Measurements from ENCODE around the gene TRAPPC12. TPM values are rescaled to one million over a fixed set of nuclear protein-coding genes. Genes with fewer than 3 reads are reported as not detected.
A peak's percentile ranks its signal among the peaks of the same experiment; 100 is the strongest.
"Not testable (repeated sequence)": the region's sequence is repeated elsewhere in the genome, so short reads cannot be mapped to it uniquely, and the experiment has no call there.

Gene TRAPPC12
- total and polyA plus RNA-seq, 12 donors: 71.9 to 256 (median 89.6) TPM

- ATAC-seq (no peak), DNase-seq (no peak)
- Histone ChIP-seq H3K27me3 (no peaks in the 10 kb centered on the region), H3K27ac (no peak overlapping the region), H3K36me3 (peaks cover 0 to 77% (median 12%) of the 10 kb centered on the region in 9 donors), H3K4me3 (no peak overlapping the region), H3K4me1 (peaks cover 0 to 41% (median 8%) of the 10 kb centered on the region in 9 donors), H3K9me3 (peaks cover 0 to 3% (median 0%) of the 10 kb centered on the region in 11 donors)
- 96 to 97% methylated on average over 10 of the region's 10 CpGs for WGBS, 2 donors
- intact Hi-C loops (cut with DNase I): no loop called here
- no peak for TF ChIP-seq CTCF (IDR thresholded peaks at IDR 0.05)
Measured at GRCh38 chr2:3446381-3446780, 66.9 kb downstream of the TRAPPC12 start.

- peaks cover 0 to 84% (median 12%) of the 10 kb centered on the region in 9 donors for H3K36me3 ChIP-seq
- H3K4me3 ChIP-seq; ATAC-seq; intact Hi-C loops (cut with DNase I); H3K9me3 ChIP-seq; H3K27me3 ChIP-seq; DNase-seq: not testable (repeated sequence)
- peak overlapping the region in 4 of 10 donors; percentile 17 to 80 (median 46) for H3K27ac ChIP-seq
- WGBS, 2 donors: 85% methylated on average over 6 of the region's 6 CpGs
- peaks cover 0 to 49% (median 8%) of the 10 kb centered on the region in 9 donors for H3K4me1 ChIP-seq
Measured at GRCh38 chr2:3447186-3447585, 67.7 kb downstream of the TRAPPC12 start.

GRCh38 chr2:3447789-3448317 is 68.4 kb downstream of the TRAPPC12 start:
- Histone ChIP-seq H3K4me3 (no peak overlapping the region), H3K4me1 (peaks cover 0 to 56% (median 11%) of the 10 kb centered on the region in 9 donors), H3K27ac (peak overlapping the region in 4 of 10 donors; percentile 64 to 80 (median 70)), H3K9me3 (peaks cover 0 to 3% (median 0%) of the 10 kb centered on the region in 11 donors), H3K36me3 (peaks cover 0 to 88% (median 12%) of the 10 kb centered on the region in 9 donors), H3K27me3 (no peaks in the 10 kb centered on the region)
- ATAC-seq (peak; percentile 18 to 63 (median 38)), DNase-seq (no peak)
- intact Hi-C loops (cut with DNase I): no loop called here
- whole genome bisulfite sequencing, 2 donors: 57 to 64% methylated on average over 9 of the region's 9 CpGs
- TF ChIP-seq CTCF (IDR thresholded peaks at IDR 0.05): no peak

GRCh38 chr2:3448441-3448911 is 69.0 kb downstream of the TRAPPC12 start:
- 66 to 77% methylated on average over 35 of the region's 35 CpGs for WGBS, 2 donors
- peaks cover 0 to 62% (median 11%) of the 10 kb centered on the region in 9 donors for H3K4me1 ChIP-seq

GRCh38 chr2:3449086-3449485 is 69.6 kb downstream of the TRAPPC12 start:
- WGBS, 2 donors: 79 to 82% methylated on average over 13 of the region's 13 CpGs
- Histone ChIP-seq H3K27ac (peak overlapping the region in 2 of 10 donors; percentile 74 to 80), H3K4me3 (no peak overlapping the region), H3K9me3 (peaks cover 0 to 3% (median 0%) of the 10 kb centered on the region in 11 donors), H3K4me1 (peaks cover 0 to 68% (median 11%) of the 10 kb centered on the region in 9 donors), H3K27me3 (no peaks in the 10 kb centered on the region), H3K36me3 (peaks cover 0 to 92% (median 10%) of the 10 kb centered on the region in 9 donors)
- TF ChIP-seq CTCF (IDR thresholded peaks at IDR 0.05): no peak
- no peak for ATAC-seq
- intact Hi-C loops (cut with DNase I): no loop called here
- no peak for DNase-seq

More at GRCh38 chr2:3448441-3448911, 69.0 kb downstream of the TRAPPC12 start:
- peaks cover 0 to 92% (median 12%) of the 10 kb centered on the region in 9 donors for H3K36me3 ChIP-seq
- peak overlapping the region in 4 of 10 donors; percentile 64 to 80 (median 70) for H3K27ac ChIP-seq
- H3K27me3 ChIP-seq; H3K9me3 ChIP-seq; DNase-seq; intact Hi-C loops (cut with DNase I): not testable (repeated sequence)
- peak overlapping the region in 1 of 10 donors; percentile 6 for H3K4me3 ChIP-seq
- ATAC-seq: peak; percentile 35 to 67 (median 48)

Data from heart right ventricle (tissue), 16 donors.